ENCODE data around the gene CHKA. TPM values are rescaled to one million over a fixed set of nuclear protein-coding genes. Genes with fewer than 3 reads are reported as not detected.

The CHKA gene
- total and polyA plus RNA-seq, 8 donors = 20.9 to 227 (median 101) TPM

DNA sequence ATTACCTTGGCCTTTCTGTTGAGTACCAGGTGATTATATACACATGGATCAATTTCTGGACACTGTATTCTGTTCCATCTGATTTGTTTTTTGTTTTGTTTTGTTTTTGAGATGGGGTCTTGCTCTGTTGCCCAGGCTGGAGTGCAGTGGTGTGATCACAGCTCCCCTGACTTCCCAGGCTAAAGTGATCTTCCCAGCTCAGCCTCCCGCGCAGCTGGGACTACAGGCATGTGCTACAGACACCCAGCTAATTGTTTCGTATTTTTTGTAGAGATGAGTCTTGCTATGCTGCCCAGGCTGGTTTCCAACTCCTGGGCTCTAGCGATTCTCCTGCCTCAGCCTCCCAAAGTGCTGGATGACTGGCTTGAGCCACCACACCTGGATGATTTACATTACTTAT lies 63.4 kb downstream of the CHKA start:
- H3K27me3 ChIP-seq = no peaks in the 10 kb centered on the region
- WGBS, 5 donors = 94 to 96% (median 95%) methylated on average over 4 of the region's 4 CpGs
- no peaks in the 10 kb centered on the region for H3K4me1 ChIP-seq
- no peak for DNase-seq
- no peak overlapping the region for H3K4me3 ChIP-seq
- H3K9me3 ChIP-seq = no peaks in the 10 kb centered on the region
- H3K27ac ChIP-seq = no peak overlapping the region
- TF ChIP-seq, protein P1, sequence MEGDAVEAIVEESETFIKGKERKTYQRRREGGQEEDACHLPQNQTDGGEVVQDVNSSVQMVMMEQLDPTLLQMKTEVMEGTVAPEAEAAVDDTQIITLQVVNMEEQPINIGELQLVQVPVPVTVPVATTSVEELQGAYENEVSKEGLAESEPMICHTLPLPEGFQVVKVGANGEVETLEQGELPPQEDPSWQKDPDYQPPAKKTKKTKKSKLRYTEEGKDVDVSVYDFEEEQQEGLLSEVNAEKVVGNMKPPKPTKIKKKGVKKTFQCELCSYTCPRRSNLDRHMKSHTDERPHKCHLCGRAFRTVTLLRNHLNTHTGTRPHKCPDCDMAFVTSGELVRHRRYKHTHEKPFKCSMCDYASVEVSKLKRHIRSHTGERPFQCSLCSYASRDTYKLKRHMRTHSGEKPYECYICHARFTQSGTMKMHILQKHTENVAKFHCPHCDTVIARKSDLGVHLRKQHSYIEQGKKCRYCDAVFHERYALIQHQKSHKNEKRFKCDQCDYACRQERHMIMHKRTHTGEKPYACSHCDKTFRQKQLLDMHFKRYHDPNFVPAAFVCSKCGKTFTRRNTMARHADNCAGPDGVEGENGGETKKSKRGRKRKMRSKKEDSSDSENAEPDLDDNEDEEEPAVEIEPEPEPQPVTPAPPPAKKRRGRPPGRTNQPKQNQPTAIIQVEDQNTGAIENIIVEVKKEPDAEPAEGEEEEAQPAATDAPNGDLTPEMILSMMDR (IDR thresholded peaks at IDR 0.05) = no peak
- no peak for TF ChIP-seq POLR2AphosphoS5 (IDR thresholded peaks at IDR 0.05)
- TF ChIP-seq POLR2A (IDR thresholded peaks at IDR 0.05) = no peak
- no peak for TF ChIP-seq EP300 (IDR thresholded peaks at IDR 0.05)
- peaks cover 44 to 88% (median 80%) of the 10 kb centered on the region in 4 donors for H3K36me3 ChIP-seq
- intact Hi-C loops (cut with DNase I; ENCODE audit: low total_unique reads) = no loop called here

DNA sequence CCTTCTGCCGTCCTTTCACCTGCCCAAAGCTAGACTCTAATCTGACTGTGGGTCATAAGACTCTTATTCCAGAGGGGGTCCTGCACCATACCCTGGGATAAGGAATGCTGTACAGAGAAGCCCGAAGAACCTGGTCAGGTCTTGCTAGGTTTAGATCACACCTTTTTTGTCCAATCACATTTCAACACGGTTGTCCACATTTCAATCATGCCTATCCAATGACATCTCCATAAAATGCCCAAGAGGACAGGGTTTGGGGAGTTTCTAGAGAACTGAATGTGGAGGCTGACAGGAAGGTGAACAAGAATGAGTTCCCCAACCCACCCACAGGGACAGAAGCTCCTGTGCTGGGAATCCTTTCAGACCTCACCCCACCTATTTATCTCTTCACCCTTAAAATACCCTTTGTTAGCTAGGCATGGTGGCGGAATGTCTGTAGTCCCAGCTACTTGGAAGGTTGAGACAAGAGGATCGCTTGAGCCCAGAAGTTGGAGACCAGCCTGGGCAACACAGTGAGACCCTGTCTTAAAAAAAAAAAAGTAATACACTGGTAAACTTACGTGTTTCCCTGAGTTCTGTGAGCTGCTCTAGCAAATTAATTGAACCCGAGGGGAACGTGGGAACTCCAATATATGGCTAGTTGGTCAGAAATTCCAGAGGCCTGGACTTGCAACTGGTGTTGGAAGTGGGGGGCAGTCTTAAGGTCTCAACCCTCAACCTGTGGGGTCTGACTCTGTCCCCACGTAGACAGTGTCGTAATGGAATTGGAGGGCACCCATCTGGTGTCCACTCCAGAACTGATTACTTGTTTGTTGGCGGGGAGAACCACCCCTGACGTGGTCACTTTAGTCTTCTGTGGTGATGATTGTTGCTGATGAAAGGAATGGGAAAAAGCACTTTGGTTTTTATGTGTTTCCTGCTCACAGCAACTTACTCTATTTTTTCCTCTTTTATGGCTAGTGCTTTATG lies 64.6 kb downstream of the CHKA start:
- intact Hi-C loops (cut with DNase I; ENCODE audit: low total_unique reads) = no loop called here
- Histone ChIP-seq H3K4me1 (peaks cover 0 to 5% (median 2%) of the 10 kb centered on the region in 4 donors), H3K27me3 (no peaks in the 10 kb centered on the region), H3K4me3 (no peak overlapping the region), H3K27ac (no peak overlapping the region), H3K36me3 (peaks cover 40 to 88% (median 80%) of the 10 kb centered on the region in 4 donors), H3K9me3 (no peaks in the 10 kb centered on the region)
- WGBS, 5 donors = 86 to 95% (median 92%) methylated on average over 12 of the region's 12 CpGs
- TF ChIP-seq POLR2AphosphoS5 (IDR thresholded peaks at IDR 0.05) (no peak), POLR2A (IDR thresholded peaks at IDR 0.05) (no peak), EP300 (IDR thresholded peaks at IDR 0.05) (no peak)
- TF ChIP-seq, protein P1 (IDR thresholded peaks at IDR 0.05) = no peak
- DNase-seq = no peak

DNA sequence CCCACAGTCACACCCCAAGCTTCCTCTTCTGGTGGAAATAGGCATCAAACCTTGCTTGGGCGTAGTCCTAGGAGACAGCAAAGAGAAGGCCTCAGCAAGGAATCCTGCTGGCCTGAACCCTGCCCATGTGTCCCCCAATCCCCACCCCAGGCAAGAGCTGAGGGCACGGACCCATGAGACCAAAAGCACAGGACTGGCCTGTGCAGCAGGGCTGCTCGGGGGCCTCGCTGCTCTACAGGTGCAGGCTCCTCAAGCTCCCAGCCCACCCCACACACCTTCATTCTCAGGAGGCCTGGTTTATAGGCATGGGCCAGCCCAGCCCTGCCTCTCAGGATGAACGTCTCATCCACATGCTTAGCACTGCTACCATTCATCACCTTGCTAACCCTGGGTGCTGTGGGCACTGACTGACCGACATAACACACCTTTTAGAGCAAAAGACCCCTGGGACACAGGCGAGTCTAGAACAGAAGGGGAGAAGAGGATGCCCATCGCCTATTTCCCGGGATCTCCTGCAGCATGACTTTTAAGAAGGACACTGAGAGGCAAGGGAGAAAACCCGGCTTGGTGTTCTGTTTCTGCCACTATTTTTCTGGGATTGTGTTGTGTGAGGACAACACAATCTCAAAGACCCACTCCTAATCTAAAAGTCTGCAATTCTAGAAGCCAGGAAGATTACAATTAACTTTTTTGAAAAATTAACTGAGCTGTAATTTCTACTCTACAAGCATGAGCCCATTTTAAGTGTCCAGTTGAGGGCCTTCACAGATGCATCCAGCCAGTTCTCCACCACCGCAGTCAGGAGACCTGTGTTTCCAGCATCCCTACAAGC lies 67.0 kb downstream of the CHKA start:
- intact Hi-C loops (cut with DNase I; ENCODE audit: low total_unique reads) = no loop called here
- Histone ChIP-seq H3K27ac (no peak overlapping the region), H3K27me3 (no peaks in the 10 kb centered on the region), H3K9me3 (no peaks in the 10 kb centered on the region), H3K4me1 (peaks cover 0 to 11% (median 5%) of the 10 kb centered on the region in 4 donors), H3K4me3 (no peak overlapping the region), H3K36me3 (peaks cover 32 to 88% (median 83%) of the 10 kb centered on the region in 4 donors)
- 87 to 93% (median 90%) methylated on average over 10 to 11 of the region's 11 CpGs for whole genome bisulfite sequencing, 5 donors
- DNase-seq = no peak
- TF ChIP-seq, protein P1 (IDR thresholded peaks at IDR 0.05) = no peak
- TF ChIP-seq EP300 (IDR thresholded peaks at IDR 0.05) (no peak), POLR2A (IDR thresholded peaks at IDR 0.05) (no peak), POLR2AphosphoS5 (IDR thresholded peaks at IDR 0.05) (no peak)

DNA sequence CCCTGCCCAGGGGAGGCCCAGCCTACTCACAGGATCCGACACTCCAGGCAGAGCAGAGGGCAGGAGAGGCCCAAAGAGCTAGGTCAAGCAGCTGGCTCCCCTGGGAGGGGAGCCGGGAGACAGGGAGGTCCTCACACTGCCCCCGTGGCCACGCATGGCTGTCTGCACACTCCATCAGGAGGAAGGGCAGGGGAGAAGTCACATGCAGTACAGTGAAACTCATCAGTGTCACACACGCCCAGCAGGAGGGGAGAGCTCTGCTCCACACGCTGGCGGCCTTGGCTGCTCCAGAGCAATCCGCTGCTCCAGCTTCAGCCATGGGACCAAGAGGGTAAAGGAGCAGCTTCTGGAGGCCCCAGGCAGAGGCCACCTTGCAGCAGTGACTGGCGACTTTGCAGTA lies 68.1 kb downstream of the CHKA start:
- intact Hi-C loops (cut with DNase I; ENCODE audit: low total_unique reads) = no loop called here
- no peaks in the 10 kb centered on the region for H3K9me3 ChIP-seq
- peaks cover 0 to 11% (median 5%) of the 10 kb centered on the region in 4 donors for H3K4me1 ChIP-seq
- H3K4me3 ChIP-seq = no peak overlapping the region
- peaks cover 34 to 88% (median 83%) of the 10 kb centered on the region in 4 donors for H3K36me3 ChIP-seq
- H3K27ac ChIP-seq = no peak overlapping the region
- WGBS, 5 donors = 61 to 82% (median 79%) methylated on average over 6 to 9 of the region's 9 CpGs
- TF ChIP-seq, protein P1 (IDR thresholded peaks at IDR 0.05) = no peak
- TF ChIP-seq EP300 (IDR thresholded peaks at IDR 0.05) = no peak
- TF ChIP-seq POLR2AphosphoS5 (IDR thresholded peaks at IDR 0.05) = no peak
- no peak for TF ChIP-seq POLR2A (IDR thresholded peaks at IDR 0.05)
- no peaks in the 10 kb centered on the region for H3K27me3 ChIP-seq
- no peak for DNase-seq

Measured in stomach (tissue), 9 donors.